NCI-H1417 treated with DMSO at 0.1 percent for 48 hours (cell line): Measurements from ENCODE around the gene CCNB1.
"Not testable (repeated sequence)": the region's sequence is repeated elsewhere in the genome, so short reads cannot be mapped to it uniquely, and the experiment has no call there.

Source experiments
- DNase-seq: peaks from one replicate; lab custom pipeline; 2025; lab: John Stamatoyannopoulos, UW

Gene CCNB1

GRCh38 chr5:69166686-69167492 is at the start of gene CCNB1:
Gene CCNB1, plus strand, starts transcription at chr5:69167150. Its CDS starts 113 bp downstream, at chr5:69167263.
- DNase-seq, result peak; percentile 87

- no peak for DNase-seq
Measured at GRCh38 chr5:69129413-69129812, 37.5 kb upstream of the CCNB1 start.

- no peak for DNase-seq
Measured at GRCh38 chr5:69130241-69130640, 36.7 kb upstream of the CCNB1 start.

GRCh38 chr5:69131304-69131703 is 35.6 kb upstream of the CCNB1 start:
- DNase-seq, result no peak

- no peak for DNase-seq
Measured at GRCh38 chr5:69134126-69134525, 32.8 kb upstream of the CCNB1 start.

- DNase-seq, result no peak
Measured at GRCh38 chr5:69136293-69136692, 30.7 kb upstream of the CCNB1 start.

GRCh38 chr5:69137208-69137607 is 29.7 kb upstream of the CCNB1 start:
- not testable (repeated sequence) for DNase-seq

GRCh38 chr5:69137807-69138206 is 29.1 kb upstream of the CCNB1 start:
- no peak for DNase-seq

- no peak for DNase-seq
Measured at GRCh38 chr5:69138766-69139165, 28.2 kb upstream of the CCNB1 start.

GRCh38 chr5:69140239-69140638 is 26.7 kb upstream of the CCNB1 start:
- not testable (repeated sequence) for DNase-seq

- DNase-seq, result no peak
Measured at GRCh38 chr5:69140827-69141226, 26.1 kb upstream of the CCNB1 start.

GRCh38 chr5:69148576-69148975 is 18.4 kb upstream of the CCNB1 start:
- not testable (repeated sequence) for DNase-seq

GRCh38 chr5:69148981-69149675 is 17.8 kb upstream of the CCNB1 start:
- no peak for DNase-seq

- no peak for DNase-seq
Measured at GRCh38 chr5:69149676-69150010, 17.3 kb upstream of the CCNB1 start.

- DNase-seq, result no peak
Measured at GRCh38 chr5:69152731-69153130, 14.2 kb upstream of the CCNB1 start.

GRCh38 chr5:69156456-69156855 is 10.5 kb upstream of the CCNB1 start:
- no peak for DNase-seq

- DNase-seq, result no peak
Measured at GRCh38 chr5:69158039-69158438, 8.9 kb upstream of the CCNB1 start.

GRCh38 chr5:69160651-69161050 is 6.3 kb upstream of the CCNB1 start:
- no peak for DNase-seq

- no peak for DNase-seq
Measured at GRCh38 chr5:69167493-69167855, 524 bp downstream of the CCNB1 start.

- no peak for DNase-seq
Measured at GRCh38 chr5:69167929-69168328, 979 bp downstream of the CCNB1 start.

GRCh38 chr5:69170495-69170894 is 3.5 kb downstream of the CCNB1 start:
- no peak for DNase-seq

- DNase-seq, result no peak
Measured at GRCh38 chr5:69170969-69171368, 4.0 kb downstream of the CCNB1 start.

- DNase-seq, result not testable (repeated sequence)
Measured at GRCh38 chr5:69181659-69182293, 14.8 kb downstream of the CCNB1 start.
